ENCODE data around the gene STAC2.

STAC2 gene, protein sequence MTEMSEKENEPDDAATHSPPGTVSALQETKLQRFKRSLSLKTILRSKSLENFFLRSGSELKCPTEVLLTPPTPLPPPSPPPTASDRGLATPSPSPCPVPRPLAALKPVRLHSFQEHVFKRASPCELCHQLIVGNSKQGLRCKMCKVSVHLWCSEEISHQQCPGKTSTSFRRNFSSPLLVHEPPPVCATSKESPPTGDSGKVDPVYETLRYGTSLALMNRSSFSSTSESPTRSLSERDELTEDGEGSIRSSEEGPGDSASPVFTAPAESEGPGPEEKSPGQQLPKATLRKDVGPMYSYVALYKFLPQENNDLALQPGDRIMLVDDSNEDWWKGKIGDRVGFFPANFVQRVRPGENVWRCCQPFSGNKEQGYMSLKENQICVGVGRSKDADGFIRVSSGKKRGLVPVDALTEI

DNA sequence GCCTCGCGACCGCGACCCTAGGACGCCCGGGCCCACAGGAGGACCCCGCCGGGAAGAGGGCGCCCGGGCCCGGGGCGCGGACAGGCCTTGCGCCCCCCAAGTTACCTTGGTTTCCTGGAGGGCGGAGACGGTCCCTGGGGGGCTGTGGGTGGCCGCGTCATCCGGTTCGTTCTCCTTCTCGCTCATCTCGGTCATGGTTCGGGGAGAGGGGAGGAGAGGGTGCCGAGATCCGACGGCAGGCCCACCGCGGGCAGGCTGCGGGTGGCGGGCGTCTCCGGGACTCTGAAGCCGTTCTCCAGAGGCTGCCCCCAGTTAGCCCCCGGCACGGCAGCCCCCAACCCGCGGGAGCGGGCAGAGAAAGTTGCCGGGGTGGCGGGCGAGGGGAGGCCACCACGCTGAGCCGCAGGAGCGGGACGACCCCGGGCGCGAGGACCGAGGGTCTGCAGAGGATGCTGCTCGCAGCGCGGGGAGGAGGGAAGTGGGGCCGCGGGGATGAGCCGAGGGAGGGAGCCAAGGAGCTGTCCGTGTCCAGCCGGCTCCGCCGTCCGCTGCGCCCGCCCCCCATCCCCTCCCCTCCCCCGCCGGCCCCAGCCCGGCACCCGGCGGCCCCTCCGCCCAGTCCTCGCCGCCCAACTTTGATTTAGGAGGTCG, at the start of gene STAC2:
STAC2 (minus strand) TSS at position 638 of the 651 bp plus-strand sequence; CDS start at position 195, 443 bp downstream.
- no peak for DNase-seq (ENCODE audit: low read depth)
- in situ Hi-C loops (cut with HindIII; ENCODE audit: low sequenced_read_pairs), result no loop called here
- H3K4me3 ChIP-seq (ENCODE audit: low read depth, low read length), result peak within 1 kb of the TSS; percentile 33
- TF ChIP-seq CTCF (IDR thresholded peaks at IDR 0.05; ENCODE audit: low read depth, low read length, missing control alignments), result no peak

DNA sequence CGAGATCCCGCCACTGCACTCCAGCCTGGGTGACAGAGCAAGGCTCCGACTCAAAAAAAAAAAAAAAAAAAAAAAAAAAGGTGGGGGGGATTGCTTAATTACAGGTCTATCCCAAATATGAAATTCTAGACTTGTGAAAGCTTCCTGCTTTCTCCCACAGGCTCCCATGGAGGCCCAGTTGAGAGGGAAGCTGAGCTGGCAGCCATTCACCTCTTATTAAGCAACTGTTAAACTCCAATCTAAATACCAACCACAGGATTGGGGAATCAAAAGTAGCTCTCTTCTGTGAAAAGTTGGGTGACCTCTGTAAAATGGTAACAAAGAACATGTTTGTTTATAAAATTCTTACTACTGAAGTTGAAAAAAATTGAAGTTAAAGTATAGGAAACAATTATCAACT, 45.8 kb upstream of the STAC2 start:
- no peak for TF ChIP-seq CTCF (IDR thresholded peaks at IDR 0.05; ENCODE audit: low read depth, low read length, missing control alignments)
- no peak overlapping the region for H3K4me3 ChIP-seq (ENCODE audit: low read depth, low read length)
- in situ Hi-C loops (cut with HindIII; ENCODE audit: low sequenced_read_pairs), result no loop called here
- DNase-seq (ENCODE audit: low read depth), result no peak

GRCh38 chr17:39270923-39271322, 45.2 kb upstream of the STAC2 start:
- DNase-seq (ENCODE audit: low read depth), result peak; percentile 11
- peak; percentile 37 for TF ChIP-seq CTCF (IDR thresholded peaks at IDR 0.05; ENCODE audit: low read depth, low read length, missing control alignments)
- no peak overlapping the region for H3K4me3 ChIP-seq (ENCODE audit: low read depth, low read length)
- in situ Hi-C loops (cut with HindIII; ENCODE audit: low sequenced_read_pairs), result no loop called here

- no peak overlapping the region for H3K4me3 ChIP-seq (ENCODE audit: low read depth, low read length)
- no peak for TF ChIP-seq CTCF (IDR thresholded peaks at IDR 0.05; ENCODE audit: low read depth, low read length, missing control alignments)
- no peak for DNase-seq (ENCODE audit: low read depth)
- in situ Hi-C loops (cut with HindIII; ENCODE audit: low sequenced_read_pairs), result no loop called here
These were observed 38.4 kb upstream of the STAC2 start for GRCh38 chr17:39264119-39264518.

GRCh38 chr17:39261286-39261685, 35.5 kb upstream of the STAC2 start:
- DNase-seq (ENCODE audit: low read depth), result no peak
- in situ Hi-C loops (cut with HindIII; ENCODE audit: low sequenced_read_pairs), result no loop called here
- peak; percentile 19 for TF ChIP-seq CTCF (IDR thresholded peaks at IDR 0.05; ENCODE audit: low read depth, low read length, missing control alignments)
- H3K4me3 ChIP-seq (ENCODE audit: low read depth, low read length), result no peak overlapping the region

DNA sequence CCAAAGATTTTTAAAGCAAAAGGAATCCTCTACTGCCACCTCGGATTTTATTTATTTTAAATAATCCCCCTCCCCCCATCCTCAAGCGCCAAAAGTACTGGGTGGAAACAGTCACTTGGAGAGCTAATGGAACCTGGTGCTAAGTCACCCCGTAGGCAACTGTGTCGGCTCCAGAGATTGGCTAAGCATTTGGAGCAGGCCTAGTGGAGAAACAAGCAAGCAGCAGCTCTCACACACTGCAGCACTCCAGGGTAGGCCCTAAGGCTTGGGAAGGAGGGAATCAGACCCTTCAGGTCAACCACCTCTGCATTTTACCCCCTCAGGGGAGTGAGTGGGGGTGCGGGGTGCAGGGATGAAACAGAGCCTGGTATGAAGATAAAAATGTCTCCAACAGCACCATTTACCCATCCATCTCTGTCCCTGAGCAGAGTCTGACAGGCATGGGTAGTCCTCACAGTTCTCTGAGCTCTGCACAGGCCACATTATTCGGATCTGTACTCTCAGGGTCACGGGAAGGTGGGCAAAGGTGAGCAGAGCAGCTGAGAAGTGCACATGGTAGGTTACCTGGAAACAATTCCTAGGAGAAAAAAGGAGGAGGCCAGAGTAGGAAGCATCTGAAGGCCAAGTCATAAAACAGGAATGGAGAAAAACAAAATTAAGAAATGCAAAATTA, 27.2 kb upstream of the STAC2 start:
- no peak for TF ChIP-seq CTCF (IDR thresholded peaks at IDR 0.05; ENCODE audit: low read depth, low read length, missing control alignments)
- no peak for DNase-seq (ENCODE audit: low read depth)
- no peak overlapping the region for H3K4me3 ChIP-seq (ENCODE audit: low read depth, low read length)
- in situ Hi-C loops (cut with HindIII; ENCODE audit: low sequenced_read_pairs), result no loop called here
